Dedifferentiated amniotic fluid mesenchymal stem cell (primary cell): Measurements from ENCODE around the gene AKR7A2.
A peak's percentile ranks its signal among the peaks of the same experiment; 100 is the strongest.
"Not testable (repeated sequence)": the region's sequence is repeated elsewhere in the genome, so short reads cannot be mapped to it uniquely, and the experiment has no call there.

ENCODE experiments used
- DNase-seq: peaks from one replicate; pipeline ENCODE4 v3.0.0-alpha.2; 2016; ENCODE audit errors: extremely low spot score

Gene AKR7A2

GRCh38 chr1:19260211-19261138 lies 51.5 kb downstream of the AKR7A2 start:
- peak; percentile 96 for DNase-seq

GRCh38 chr1:19258353-19258752 lies 53.6 kb downstream of the AKR7A2 start:
- no peak for DNase-seq

GRCh38 chr1:19257178-19257914 lies 54.6 kb downstream of the AKR7A2 start:
- DNase-seq: no peak

- DNase-seq: not testable (repeated sequence)
Measured at GRCh38 chr1:19256301-19256700, 55.6 kb downstream of the AKR7A2 start.

GRCh38 chr1:19255288-19255687 lies 56.7 kb downstream of the AKR7A2 start:
- DNase-seq: no peak

GRCh38 chr1:19254416-19254815 lies 57.5 kb downstream of the AKR7A2 start:
- no peak for DNase-seq
